Stomach (tissue), 9 donors: Measurements from ENCODE around the gene YAE1. TPM values are rescaled to one million over a fixed set of nuclear protein-coding genes. Genes with fewer than 3 reads are reported as not detected.

Experiments used
- DNase-seq, 2 donors: peaks; one replicate each; pipeline versions ENCODE4 v3.0.0 to v3.0.0-alpha.2; 2013 to 2019
- H3K27ac ChIP-seq, 5 donors: fragments of 200-600 bp in 4 of 5; sonication (generic) in 4 of 5; one replicate each; pipeline ENCODE4 v1.5.1; 2013 to 2019; ENCODE audit warnings: mild to moderate bottlenecking in 1 of 5, moderate library complexity in 1 of 5
- H3K27me3 ChIP-seq, 3 donors: fragments of 200-600 bp; sonication (generic); one replicate each; pipeline ENCODE4 v1.5.1; 2017 to 2019; ENCODE audit warnings: mixed run types in 1 of 3
- H3K36me3 ChIP-seq, 4 donors: fragments of 200-600 bp; sonication (generic); 1 replicate in 3 of 4; 2 replicates in 1 of 4; pipeline ENCODE4 v1.5.1; 2016 to 2019
- H3K4me1 ChIP-seq, 4 donors: fragments of 200-600 bp; sonication (generic); one replicate each; pipeline ENCODE4 v1.5.1; 2016 to 2019
- H3K4me3 ChIP-seq, 4 donors: fragments of 200-600 bp; sonication (generic) in 3 of 4; one replicate each; pipeline ENCODE4 v1.5.1; 2016 to 2019; ENCODE audit warnings: mild to moderate bottlenecking in 1 of 4
- H3K9me3 ChIP-seq, 4 donors: fragments of 200-600 bp; sonication (generic); one replicate each; pipeline ENCODE4 v1.5.1; 2016 to 2019
- CTCF ChIP-seq, 7 experiments: fragments of 450-650 bp in 4 of 7; fragments of 200-600 bp in 3 of 7; sonication (generic) in 3 of 7; IDR thresholded peaks; one replicate each; pipeline ENCODE4 v1.5.1; 2016 to 2019; ENCODE audit warnings: antibody characterized with exemption in 7 of 7, control low read depth in 2 of 7, mild to moderate bottlenecking in 1 of 7
- EP300 ChIP-seq: sonication (generic); formaldehyde crosslinking; IDR thresholded peaks from one replicate; pipeline ENCODE4 v1.6.1; 2017; ENCODE audit warnings: antibody characterized with exemption
- POLR2A ChIP-seq, 4 donors: fragments of 450-650 bp; IDR thresholded peaks; one replicate each; pipeline ENCODE4 v1.6.1; 2016; ENCODE audit warnings: antibody characterized with exemption in 4 of 4, control low read depth in 2 of 4, mild to moderate bottlenecking in 1 of 4, moderate library complexity in 1 of 4
- POLR2AphosphoS5 ChIP-seq, 3 donors: sonication (generic); formaldehyde crosslinking; IDR thresholded peaks; one replicate each; pipeline ENCODE4 v1.6.1; 2016; ENCODE audit warnings: antibody characterized with exemption in 3 of 3
- WGBS, 5 donors: extraction: QIAGEN DNeasy Blood & Tissue Kit in 3 of 5; methylation state at CpG; one replicate each; pipeline versions ENCODE4 v1.1.5 to v1.1.7; 2013 to 2018; 5-methylcytosine and 5-hydroxymethylcytosine counted together
- intact Hi-C: fragments of 100-400 bp; cut with DNase I; formaldehyde crosslinking; loops from one replicate; pipeline ENCODE4 v1.15.1; 2023; ENCODE audit warnings: low total_unique reads
- polyA plus RNA-seq, 3 donors: library from polyadenylated mRNA; stranded (reverse); fragments of 200-250 nt; gene quantifications; one replicate each; pipeline ENCODE4 v1.2.3, GENCODE V29; 2013
- total RNA-seq, 5 donors: library from RNA; depleted of rRNA; stranded (reverse); fragments of >200 nt; gene quantifications; one replicate each; pipeline versions ENCODE4 v1.1.0 to v1.2.3, GENCODE V29; 2014 to 2016
- donor health status: healthy with polysubstance abuse.
- donor health status: Bipolar disorder and iron deficiency.
- donor health status: healthy.

The YAE1 gene
- total and polyA plus RNA-seq, 8 donors = 1.2 to 38.6 (median 21.7) TPM

GRCh38 chr7:39588416-39588815 is 22.2 kb downstream of the YAE1 start:
- intact Hi-C loops = no loop called here
- TF ChIP-seq EP300 (no peak), POLR2A (IDR thresholded peaks at IDR 0.05) (no peak), POLR2AphosphoS5 (IDR thresholded peaks at IDR 0.05) (no peak), CTCF (IDR thresholded peaks at IDR 0.05) (no peak)
- 21 to 47% (median 30%) methylated on average over 5 of the region's 5 CpGs for WGBS, 5 donors
- peaks cover 0 to 19% (median 6%) of the 10 kb centered on the region in 4 donors for H3K4me1 ChIP-seq
- H3K27ac ChIP-seq = peak overlapping the region in 1 of 5 donors; percentile 49
- no peak overlapping the region for H3K4me3 ChIP-seq
- H3K36me3 ChIP-seq = no peaks in the 10 kb centered on the region
- peak in 1 of 2 donors; percentile 17 for DNase-seq
- H3K27me3 ChIP-seq = no peaks in the 10 kb centered on the region
- H3K9me3 ChIP-seq = no peaks in the 10 kb centered on the region

DNA sequence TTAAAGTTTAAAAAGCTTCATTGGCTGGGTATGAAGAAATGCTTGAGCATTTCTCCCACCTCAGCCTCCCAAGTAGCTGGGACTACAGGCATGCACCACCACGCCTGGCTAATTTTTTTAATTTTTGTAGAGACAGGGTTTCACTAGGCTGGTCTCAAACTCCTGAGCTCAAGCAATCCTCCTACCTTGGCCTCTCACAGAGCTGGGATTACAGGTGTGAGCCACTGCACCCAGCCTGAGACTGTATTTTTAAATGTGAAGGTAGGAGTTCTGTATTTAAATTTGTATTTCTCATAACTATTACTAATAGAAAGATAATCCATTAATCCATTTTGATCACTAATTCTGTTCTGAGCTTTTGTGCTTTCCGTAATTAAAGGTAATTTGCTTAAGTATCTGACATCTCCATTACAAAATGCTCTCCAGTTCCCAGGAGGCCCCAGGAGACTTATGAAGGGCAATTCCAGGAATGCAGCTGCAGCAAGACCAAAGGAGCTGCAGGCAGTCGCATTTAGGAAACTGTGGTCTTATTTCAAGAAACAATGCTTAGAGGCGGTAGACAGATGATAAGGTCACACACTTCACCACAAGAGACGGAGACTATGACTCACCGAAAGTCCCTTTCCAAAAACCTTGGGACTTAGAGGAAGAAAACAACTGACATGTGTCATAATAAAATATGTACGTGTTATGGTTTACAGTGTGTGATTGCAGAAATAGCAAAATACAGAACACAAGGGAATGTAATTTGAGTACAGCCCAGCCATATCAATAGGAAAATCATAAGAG is 23.3 kb downstream of the YAE1 start:
- H3K36me3 ChIP-seq = no peaks in the 10 kb centered on the region
- TF ChIP-seq EP300 (no peak), POLR2AphosphoS5 (IDR thresholded peaks at IDR 0.05) (peak in 2 of 3 donors; percentile 46 to 52)
- H3K27me3 ChIP-seq = no peaks in the 10 kb centered on the region
- intact Hi-C loops = no loop called here
- peak in 1 of 2 donors; percentile 72 for DNase-seq
- WGBS, 5 donors = 33 to 43% (median 36%) methylated on average over 7 of the region's 7 CpGs
- H3K9me3 ChIP-seq = no peaks in the 10 kb centered on the region
- peaks cover 0 to 19% (median 6%) of the 10 kb centered on the region in 4 donors for H3K4me1 ChIP-seq
- peak overlapping the region in 2 of 5 donors; percentile 19 to 49 for H3K27ac ChIP-seq
- no peak overlapping the region for H3K4me3 ChIP-seq

- intact Hi-C loops = no loop called here
- no peak overlapping the region for H3K27ac ChIP-seq
- 38 to 71% (median 47%) methylated on average over 2 of the region's 2 CpGs for WGBS, 5 donors
- no peaks in the 10 kb centered on the region for H3K36me3 ChIP-seq
- TF ChIP-seq POLR2AphosphoS5 (IDR thresholded peaks at IDR 0.05) = no peak
- no peak for TF ChIP-seq EP300
- no peak for TF ChIP-seq POLR2A (IDR thresholded peaks at IDR 0.05)
- no peak for TF ChIP-seq CTCF (IDR thresholded peaks at IDR 0.05)
- H3K4me1 ChIP-seq = peaks cover 0 to 19% (median 6%) of the 10 kb centered on the region in 4 donors
- H3K4me3 ChIP-seq = no peak overlapping the region
- no peaks in the 10 kb centered on the region for H3K9me3 ChIP-seq
- no peaks in the 10 kb centered on the region for H3K27me3 ChIP-seq
- no peak for DNase-seq
Observed at GRCh38 chr7:39592586-39592985, 26.4 kb downstream of the YAE1 start.

GRCh38 chr7:39594988-39595620 is 28.9 kb downstream of the YAE1 start:
- H3K4me3 ChIP-seq = no peak overlapping the region
- H3K27me3 ChIP-seq = no peaks in the 10 kb centered on the region
- TF ChIP-seq EP300 (no peak), POLR2AphosphoS5 (IDR thresholded peaks at IDR 0.05) (no peak), CTCF (IDR thresholded peaks at IDR 0.05) (no peak), POLR2A (IDR thresholded peaks at IDR 0.05) (no peak)
- H3K4me1 ChIP-seq = no peaks in the 10 kb centered on the region
- intact Hi-C loops = no loop called here
- no peaks in the 10 kb centered on the region for H3K36me3 ChIP-seq
- no peaks in the 10 kb centered on the region for H3K9me3 ChIP-seq
- WGBS, 5 donors = 45 to 54% (median 46%) methylated on average over 5 of the region's 5 CpGs
- peak in 1 of 2 donors; percentile 73 for DNase-seq
- H3K27ac ChIP-seq = no peak overlapping the region
